Glutamatergic neuron (in vitro differentiated cells): ENCODE data around the gene RPL32. TPM values are rescaled to one million over a fixed set of nuclear protein-coding genes. Genes with fewer than 3 reads are reported as not detected.
"Not testable (repeated sequence)": the region's sequence is repeated elsewhere in the genome, so short reads cannot be mapped to it uniquely, and the experiment has no call there.

Source experiments
- DNase-seq: peaks from one replicate; pipeline ENCODE4 v3.0.0; 2022
- H3K27ac Mint-ChIP-seq: one replicate; pipeline ENCODE4 v1.8.0; 2020; ENCODE audit warnings: mild to moderate bottlenecking, mixed read lengths, inconsistent platforms; ENCODE audit not compliant: unreplicated experiment
- H3K27me3 Mint-ChIP-seq: one replicate; pipeline ENCODE4 v1.8.0; 2020; ENCODE audit warnings: mild to moderate bottlenecking, moderate library complexity, mixed read lengths, inconsistent platforms; ENCODE audit not compliant: unreplicated experiment
- H3K36me3 Mint-ChIP-seq: one replicate; pipeline ENCODE4 v1.8.0; 2020; ENCODE audit warnings: mild to moderate bottlenecking, mixed read lengths, inconsistent platforms; ENCODE audit not compliant: unreplicated experiment
- H3K4me1 Mint-ChIP-seq: one replicate; pipeline ENCODE4 v1.8.0; 2020; ENCODE audit warnings: mild to moderate bottlenecking, low read depth, mixed read lengths, inconsistent platforms; ENCODE audit not compliant: unreplicated experiment
- H3K4me3 Mint-ChIP-seq: one replicate; pipeline ENCODE4 v1.8.0; 2020; ENCODE audit warnings: mild to moderate bottlenecking, mixed read lengths, inconsistent platforms; ENCODE audit not compliant: unreplicated experiment
- H3K9me3 Mint-ChIP-seq: one replicate; pipeline ENCODE4 v1.8.0; 2020; ENCODE audit warnings: mild to moderate bottlenecking, moderate library complexity, mixed read lengths, inconsistent platforms; ENCODE audit not compliant: unreplicated experiment
- CTCF ChIP-seq: fragments of 200-600 bp; sonication (generic); IDR thresholded peaks from one replicate; pipeline ENCODE4 v1.5.0; 2021; ENCODE audit not compliant: partially characterized antibody, unreplicated experiment
- total RNA-seq: library from RNA; stranded (reverse); fragmentation: NEBNext Ultra II Directional; extraction: Animal tissue kit (Norgen Biotek cat#: 25700); gene quantifications from one replicate; pipeline ENCODE4 v1.2.1, GENCODE V29; 2021; ENCODE audit not compliant: unreplicated experiment

RPL32 gene
- total RNA-seq, 1 donor from 2014 or later = 966 TPM

GRCh38 chr3:12856626-12857025 lies 15.3 kb upstream of the RPL32 start:
- no peak for DNase-seq
- Mint-ChIP-seq H3K27ac (no peak overlapping the region), H3K36me3 (peaks cover 5% of the 10 kb centered on the region), H3K9me3 (peaks cover 7% of the 10 kb centered on the region), H3K4me3 (no peak overlapping the region), H3K27me3 (peaks cover 9% of the 10 kb centered on the region), H3K4me1 (no peaks in the 10 kb centered on the region)
- no peak for TF ChIP-seq CTCF

- no peak for TF ChIP-seq CTCF
- H3K36me3 Mint-ChIP-seq = no peaks in the 10 kb centered on the region
- peaks cover 7% of the 10 kb centered on the region for H3K9me3 Mint-ChIP-seq
- no peak overlapping the region for H3K4me3 Mint-ChIP-seq
- H3K27me3 Mint-ChIP-seq = peaks cover 10% of the 10 kb centered on the region
- no peaks in the 10 kb centered on the region for H3K4me1 Mint-ChIP-seq
- H3K27ac Mint-ChIP-seq = no peak overlapping the region
- no peak for DNase-seq
These were observed 13.2 kb upstream of the RPL32 start for GRCh38 chr3:12854565-12854964.

GRCh38 chr3:12853847-12854246 lies 12.5 kb upstream of the RPL32 start:
- DNase-seq, H3K27ac Mint-ChIP-seq, H3K9me3 Mint-ChIP-seq, H3K4me1 Mint-ChIP-seq, H3K4me3 Mint-ChIP-seq, H3K36me3 Mint-ChIP-seq: not testable (repeated sequence)
- peaks cover 10% of the 10 kb centered on the region for H3K27me3 Mint-ChIP-seq

- peaks cover 10% of the 10 kb centered on the region for H3K27me3 Mint-ChIP-seq
- H3K4me3 Mint-ChIP-seq = no peak overlapping the region
- H3K9me3 Mint-ChIP-seq = peaks cover 7% of the 10 kb centered on the region
- H3K36me3 Mint-ChIP-seq = no peaks in the 10 kb centered on the region
- no peak for TF ChIP-seq CTCF
- H3K27ac Mint-ChIP-seq = no peak overlapping the region
- H3K4me1 Mint-ChIP-seq = no peaks in the 10 kb centered on the region
- DNase-seq = no peak
These were observed 10.8 kb upstream of the RPL32 start for GRCh38 chr3:12852201-12852600.

- Mint-ChIP-seq H3K9me3 (no peaks in the 10 kb centered on the region), H3K27ac (no peak overlapping the region), H3K4me1 (no peaks in the 10 kb centered on the region), H3K36me3 (no peaks in the 10 kb centered on the region), H3K27me3 (peaks cover 1% of the 10 kb centered on the region), H3K4me3 (no peak overlapping the region)
- TF ChIP-seq CTCF = no peak
- DNase-seq = no peak
These were observed 4.4 kb upstream of the RPL32 start for GRCh38 chr3:12845811-12846210.

GRCh38 chr3:12842469-12842868 lies 1.1 kb upstream of the RPL32 start:
- Mint-ChIP-seq H3K27me3 (peaks cover 6% of the 10 kb centered on the region), H3K4me3 (no peak overlapping the region), H3K36me3 (no peaks in the 10 kb centered on the region), H3K4me1 (peaks cover 17% of the 10 kb centered on the region), H3K27ac (no peak overlapping the region), H3K9me3 (peaks cover 6% of the 10 kb centered on the region)
- no peak for DNase-seq
- TF ChIP-seq CTCF = no peak
